Fibroblast of peridontal ligament (primary cell): Measurements from ENCODE around the gene PLA2G4D.

Source experiments
- DNase-seq: peaks from one replicate; pipeline ENCODE4 v3.0.0-alpha.2; 2010; ENCODE audit errors: extremely low read depth

PLA2G4D gene

DNA sequence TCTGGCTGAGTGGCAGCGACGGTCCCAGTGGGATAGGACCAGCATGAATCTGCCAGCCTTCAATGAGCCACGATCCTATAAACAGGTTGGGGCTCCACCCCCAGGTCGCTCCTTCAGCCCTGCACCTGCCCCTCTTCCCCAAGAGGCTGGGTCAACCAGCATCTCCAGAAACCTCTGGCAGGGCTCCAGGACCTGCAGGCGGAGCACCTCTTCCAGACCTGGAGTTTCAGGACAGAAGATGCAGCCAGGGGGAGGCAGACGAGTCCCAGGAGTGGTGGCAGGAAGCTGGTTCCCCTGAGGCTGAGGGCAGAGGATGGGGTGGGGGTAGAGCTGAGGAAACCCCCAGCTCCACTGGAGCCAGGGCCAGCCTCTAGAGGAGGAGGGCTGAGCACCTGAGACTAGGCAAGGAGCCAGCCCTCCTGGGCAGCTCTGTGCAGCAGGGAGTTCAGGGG is at the start of gene PLA2G4D:
Gene PLA2G4D (minus strand): TSS at position 51 of the 452 bp plus-strand sequence. CDS start 103 bp downstream, outside the sequence.
- no peak for DNase-seq

DNA sequence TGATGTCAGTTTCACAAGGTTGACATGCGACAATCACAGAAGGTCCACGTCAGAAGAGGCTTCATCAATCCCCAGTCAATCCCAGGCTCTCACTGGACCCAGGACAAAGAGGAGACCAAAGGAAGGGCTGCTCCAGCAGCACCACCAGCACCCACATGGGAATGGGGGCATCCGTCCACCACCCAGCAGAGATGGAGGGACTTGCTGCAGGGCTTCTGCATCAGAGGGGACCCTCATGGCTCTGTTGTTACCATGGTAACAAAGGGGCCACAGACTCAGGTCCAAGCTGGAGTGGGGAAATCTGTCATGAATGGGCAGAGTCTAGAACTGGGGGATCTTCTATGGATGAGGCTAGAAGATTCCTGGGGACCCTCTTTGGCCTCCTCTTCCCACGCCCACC is 49.0 kb upstream of the PLA2G4D start:
- DNase-seq: no peak

GRCh38 chr15:42141795-42142667 is 47.7 kb upstream of the PLA2G4D start:
- no peak for DNase-seq

- no peak for DNase-seq
These were observed 46.9 kb upstream of the PLA2G4D start for GRCh38 chr15:42141246-42141645.

DNA sequence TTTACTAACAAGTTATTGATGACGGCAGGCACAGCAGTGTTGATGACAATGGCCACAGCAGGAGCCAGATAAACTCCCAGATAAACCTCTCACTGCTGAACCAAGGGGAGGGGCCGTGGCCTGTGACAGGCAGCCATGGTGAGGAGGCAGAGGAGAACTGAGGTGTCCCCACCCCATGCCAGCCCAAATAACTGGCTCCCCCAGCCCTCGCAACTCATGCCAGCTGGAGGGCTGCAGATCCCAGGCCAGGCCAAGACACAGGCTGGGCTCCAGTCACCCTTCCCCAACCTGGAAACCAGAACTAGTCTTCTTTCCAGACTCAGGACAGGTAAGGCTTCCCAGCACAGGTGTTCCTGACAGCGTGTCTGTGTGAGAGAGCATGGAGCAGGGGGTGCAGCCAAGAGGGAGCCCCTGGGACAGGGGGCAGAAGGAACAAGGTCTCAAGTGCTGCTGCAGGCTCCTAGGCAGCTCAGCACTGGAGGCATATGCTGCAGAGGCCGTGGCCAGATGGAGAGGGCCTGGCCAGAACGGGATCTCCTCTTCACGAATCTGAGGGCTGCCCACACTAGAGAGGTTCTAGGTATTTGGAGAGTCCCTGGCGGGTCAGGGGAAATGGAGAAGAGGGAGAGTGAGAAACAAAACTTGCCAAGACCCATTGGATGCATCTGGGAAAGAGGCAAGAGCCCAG is 46.2 kb upstream of the PLA2G4D start:
- DNase-seq: no peak

DNA sequence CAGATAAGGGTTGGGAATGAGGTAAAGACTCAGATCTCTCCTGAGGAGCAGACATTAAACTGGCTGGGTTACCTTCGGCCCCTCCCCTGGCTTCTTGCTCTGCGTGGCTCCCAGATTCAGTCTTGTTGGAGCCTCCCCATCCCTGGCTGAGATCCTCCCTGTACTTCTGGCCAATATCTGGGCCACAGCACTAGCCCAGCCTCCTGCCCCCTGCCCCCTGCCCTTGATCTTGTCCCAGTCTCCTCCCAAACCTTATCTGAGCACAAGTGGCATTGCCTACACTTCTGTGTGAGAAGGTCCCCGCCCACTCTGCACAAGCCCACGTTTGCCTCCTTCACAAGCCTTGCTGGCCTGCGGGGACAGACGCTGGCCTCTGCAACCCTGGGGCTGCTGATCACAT is 45.2 kb upstream of the PLA2G4D start:
- no peak for DNase-seq

DNA sequence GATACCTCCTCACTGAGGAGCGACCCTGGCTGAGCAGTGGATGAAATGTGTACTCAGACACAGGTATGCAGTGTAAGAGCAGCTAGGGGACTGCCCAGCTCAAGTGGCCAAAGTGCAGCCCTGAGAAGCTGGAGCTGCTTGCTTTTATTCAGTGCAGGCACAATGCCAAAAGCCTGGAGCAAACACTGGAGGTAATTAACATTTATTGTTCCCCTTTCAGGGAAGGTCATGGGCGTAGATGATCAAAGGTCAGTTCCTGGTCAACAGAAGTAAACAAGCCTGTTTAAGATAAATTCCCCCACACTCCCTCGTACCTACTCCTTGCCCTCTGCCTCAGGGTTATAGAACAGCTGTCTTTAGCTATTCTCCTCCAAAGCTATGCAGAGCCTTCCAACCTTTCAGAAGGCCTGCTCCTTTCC is 44.6 kb upstream of the PLA2G4D start:
- DNase-seq: no peak

DNA sequence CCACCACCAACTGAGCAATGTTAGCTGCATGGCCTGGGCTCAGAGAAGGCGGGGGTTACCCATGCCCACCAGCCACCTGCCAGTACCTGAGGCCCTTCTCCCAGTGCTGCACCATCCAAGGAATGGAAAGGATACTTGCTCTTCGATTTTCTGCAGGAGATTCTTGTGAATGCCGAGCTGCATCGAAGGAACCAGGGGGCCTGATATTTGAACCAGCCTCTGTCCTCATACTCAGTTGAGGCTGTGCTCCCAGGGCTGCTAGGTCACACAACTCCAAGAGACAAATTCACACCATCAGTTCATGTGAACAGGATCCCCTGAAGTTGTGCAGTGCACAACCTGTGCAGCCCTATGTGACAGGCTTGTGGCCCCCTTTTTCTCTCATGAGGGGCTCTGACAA is 44.0 kb upstream of the PLA2G4D start:
- no peak for DNase-seq

GRCh38 chr15:42137461-42138261 is 43.3 kb upstream of the PLA2G4D start:
- DNase-seq: peak; percentile 67

DNA sequence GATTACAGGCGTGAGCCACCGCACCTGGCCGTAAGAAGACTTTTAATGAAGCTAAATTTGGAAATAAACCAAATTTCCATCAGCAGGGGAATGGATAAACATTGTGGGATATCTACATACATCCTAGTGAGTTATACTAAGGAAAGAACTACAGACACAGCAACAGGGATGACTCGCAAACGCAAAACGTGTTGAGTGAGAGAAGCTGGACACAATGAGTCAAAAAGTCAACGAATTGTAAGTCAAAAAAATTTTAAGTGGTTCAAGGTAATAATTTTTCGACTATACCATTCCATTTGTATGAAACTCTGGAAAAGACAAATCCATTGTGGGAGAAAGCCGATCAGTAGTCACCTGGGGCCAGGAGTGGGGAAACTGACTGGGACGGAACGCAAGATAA is 42.2 kb upstream of the PLA2G4D start:
- no peak for DNase-seq

DNA sequence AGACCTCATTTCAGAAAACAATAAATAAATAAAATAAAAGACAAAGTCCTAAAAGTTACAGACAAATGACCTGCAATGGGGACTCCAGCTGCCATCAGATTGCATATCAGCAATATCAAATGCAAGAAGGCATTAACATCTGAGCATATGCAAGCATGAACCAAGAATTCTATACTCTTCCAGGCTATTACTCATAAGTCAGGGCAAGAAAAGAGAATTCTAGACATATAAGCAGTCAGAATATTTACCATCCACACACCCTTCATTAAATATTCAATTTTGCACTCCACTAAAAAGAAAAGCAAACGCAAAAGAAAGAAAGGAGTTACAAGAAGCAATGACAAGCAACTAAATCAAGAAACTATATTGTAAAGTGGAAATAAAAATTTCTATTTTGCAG is 41.0 kb upstream of the PLA2G4D start:
- no peak for DNase-seq

DNA sequence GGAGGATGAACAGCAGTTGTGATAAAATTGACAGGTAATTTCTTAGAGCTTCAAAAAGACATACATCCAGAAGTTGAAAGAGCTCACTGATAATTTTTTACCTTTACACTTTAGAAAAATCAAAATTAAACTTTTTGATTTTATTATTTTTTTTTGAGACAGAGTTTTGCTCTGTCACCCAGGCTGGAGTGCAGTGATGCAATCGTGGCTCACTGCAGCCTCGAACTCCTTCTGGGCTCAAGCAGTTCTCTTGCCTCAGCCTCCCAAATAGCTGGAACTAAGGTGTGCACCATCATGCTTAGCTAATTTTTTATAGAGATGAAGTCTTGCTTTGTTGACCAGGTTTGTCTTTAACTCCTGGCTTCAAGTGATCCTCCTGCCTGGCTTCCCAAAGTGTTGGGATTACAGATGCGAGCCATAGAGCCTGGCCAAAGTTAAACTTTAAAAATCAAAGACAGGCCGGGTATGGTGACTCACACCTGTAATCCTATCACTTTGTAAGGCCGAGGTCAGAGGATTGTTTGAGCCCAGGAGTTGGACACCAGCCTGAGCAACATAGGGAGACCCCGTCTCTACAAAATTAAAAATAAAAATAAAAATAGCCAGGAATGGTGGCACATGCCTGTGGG is 40.4 kb upstream of the PLA2G4D start:
- no peak for DNase-seq

DNA sequence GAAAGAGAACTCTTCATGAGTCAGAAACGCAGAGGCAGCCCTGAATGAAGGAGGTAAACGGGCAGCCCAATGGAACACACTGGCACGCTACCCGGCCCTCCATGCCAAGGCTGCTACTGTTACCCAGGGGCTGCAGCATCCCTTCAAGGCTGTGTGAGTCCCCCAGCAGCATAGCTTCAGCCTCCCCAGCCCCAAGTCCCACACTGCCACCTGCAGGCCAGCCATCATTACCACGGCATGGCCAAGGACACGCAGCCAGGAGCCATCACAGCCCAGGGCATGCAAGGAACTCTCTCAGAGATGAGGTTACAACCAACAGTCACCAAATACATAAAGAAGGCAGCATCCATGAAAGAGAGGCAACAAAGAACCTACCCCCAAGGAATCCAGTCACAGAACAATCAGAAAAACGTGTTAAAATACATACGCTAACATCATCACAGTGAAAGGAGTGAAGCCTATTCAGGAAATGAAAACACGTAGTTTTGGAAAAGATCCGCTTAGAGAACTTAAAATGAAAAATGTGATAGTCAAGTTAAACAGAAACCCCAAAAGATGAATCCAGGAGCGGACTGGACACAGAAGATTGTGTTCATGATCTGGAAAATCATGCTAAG is 39.6 kb upstream of the PLA2G4D start:
- peak; percentile 2 for DNase-seq

DNA sequence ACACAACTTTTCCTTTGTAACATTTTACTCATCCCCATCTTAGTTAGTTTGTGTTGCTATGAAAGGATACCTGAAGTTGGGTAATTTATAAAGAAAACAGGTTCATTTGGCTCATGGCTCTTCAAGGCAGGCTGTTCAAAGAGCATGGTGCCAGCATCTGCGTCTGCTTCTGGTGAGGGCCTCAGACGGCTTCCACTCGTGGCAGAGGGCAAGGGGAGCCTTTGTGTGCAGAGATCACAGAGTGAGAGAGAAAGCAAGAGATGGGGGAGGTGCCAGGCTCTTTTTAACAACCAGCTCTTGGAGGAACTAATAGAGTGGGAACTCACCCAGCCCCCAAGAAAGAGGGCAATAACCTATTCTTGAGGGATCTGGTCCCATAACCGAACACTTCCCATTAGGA is 39.0 kb upstream of the PLA2G4D start:
- DNase-seq: no peak

- no peak for DNase-seq
These were observed 37.8 kb upstream of the PLA2G4D start for GRCh38 chr15:42131826-42132806.

- no peak for DNase-seq
These were observed 36.6 kb upstream of the PLA2G4D start for GRCh38 chr15:42131006-42131405.

DNA sequence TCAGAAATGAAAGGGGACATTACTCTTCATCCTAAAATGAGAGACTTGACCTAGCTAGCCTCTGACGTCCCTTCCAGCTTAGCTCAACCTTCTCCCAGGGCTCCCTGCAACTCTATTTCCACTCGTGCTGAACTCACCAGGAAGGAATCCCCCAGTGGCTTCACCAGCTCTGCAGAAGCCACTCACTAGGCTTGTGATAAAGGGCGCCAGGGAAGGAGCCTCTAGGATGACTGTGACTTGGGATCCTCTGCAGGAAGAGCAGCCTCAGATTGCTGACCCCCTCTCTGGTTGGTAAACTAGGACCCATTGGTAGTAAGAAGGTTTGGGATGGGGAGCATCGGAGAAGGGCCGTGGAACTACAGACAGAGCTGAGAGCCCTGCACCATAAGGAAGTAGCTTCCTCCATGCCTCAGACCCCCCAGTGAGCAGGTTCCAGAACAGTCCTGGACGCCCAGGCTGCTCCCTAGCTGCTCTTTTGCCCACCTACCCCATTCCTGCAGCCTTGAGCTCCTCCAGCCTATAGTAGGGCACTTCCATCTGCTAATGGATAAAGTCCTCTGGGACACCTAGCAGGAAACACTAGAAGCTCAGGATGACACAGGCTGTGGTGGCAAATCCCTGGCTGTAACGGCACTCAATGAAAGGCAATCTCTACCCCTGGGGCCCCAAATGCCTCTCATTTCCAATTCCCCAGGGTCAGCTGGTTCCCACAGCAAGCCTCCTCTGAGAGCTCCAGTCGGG is 36.1 kb upstream of the PLA2G4D start:
- no peak for DNase-seq

DNA sequence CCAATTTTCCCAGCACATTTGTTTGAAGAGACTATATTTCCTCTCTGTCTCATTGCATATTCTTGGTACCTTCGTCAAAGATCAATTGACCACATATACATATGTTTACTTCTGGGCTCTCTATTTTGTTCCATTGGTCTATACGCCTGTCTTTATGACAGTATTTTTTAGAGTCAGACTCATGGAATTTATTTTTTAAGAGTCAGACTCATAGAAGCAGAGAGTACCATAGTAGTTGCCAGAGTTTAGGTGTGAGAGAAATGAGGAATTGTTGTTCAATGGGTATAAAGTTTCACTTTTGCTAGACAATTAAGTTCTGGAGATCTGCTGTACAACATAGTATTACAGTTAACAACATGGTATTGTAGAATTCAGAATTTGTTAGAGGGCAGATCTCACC is 35.0 kb upstream of the PLA2G4D start:
- no peak for DNase-seq

DNA sequence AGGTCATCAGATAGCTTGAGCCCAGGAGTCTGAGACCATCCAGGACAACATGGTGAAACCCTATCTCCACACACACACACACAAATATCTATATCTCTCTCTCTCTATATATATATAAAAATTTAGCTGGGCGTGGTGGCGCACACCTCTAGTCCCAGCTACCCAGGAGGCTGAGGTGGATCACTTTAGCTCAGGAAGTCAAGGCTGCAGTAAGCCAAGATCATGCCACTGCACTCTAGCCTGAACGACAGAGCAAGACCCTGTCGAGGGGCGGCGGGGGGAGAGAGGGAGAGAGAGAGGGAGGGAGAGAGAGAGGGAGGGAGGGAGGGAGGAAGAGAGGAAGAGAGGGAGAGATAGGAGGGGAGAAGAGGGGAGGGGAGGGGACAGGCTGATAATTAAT is 34.1 kb upstream of the PLA2G4D start:
- no peak for DNase-seq
